ENCODE results near the gene WNT3.

WNT3 gene

GRCh38 chr17:46819906-46820351 is 1.4 kb upstream of the WNT3 start:
- no peak overlapping the region for H3K4me3 ChIP-seq (ENCODE audit: low read length)
- no peak for TF ChIP-seq CTCF (conservative IDR thresholded peaks at IDR 0.05; ENCODE audit: low read length)
- DNase-seq (ENCODE audit: low read depth) = no peak

- peak overlapping the region; percentile 24 for H3K4me3 ChIP-seq (ENCODE audit: low read length)
- TF ChIP-seq CTCF (conservative IDR thresholded peaks at IDR 0.05; ENCODE audit: low read length) = no peak
- DNase-seq (ENCODE audit: low read depth) = no peak
Observed at GRCh38 chr17:46818929-46819859, 702 bp upstream of the WNT3 start.

- H3K4me3 ChIP-seq (ENCODE audit: low read length) = no peak overlapping the region
- no peak for TF ChIP-seq CTCF (conservative IDR thresholded peaks at IDR 0.05; ENCODE audit: low read length)
- DNase-seq (ENCODE audit: low read depth) = no peak
Observed at GRCh38 chr17:46817901-46818209, 637 bp downstream of the WNT3 start.

GRCh38 chr17:46817151-46817900 is 1.2 kb downstream of the WNT3 start:
- no peak for TF ChIP-seq CTCF (conservative IDR thresholded peaks at IDR 0.05; ENCODE audit: low read length)
- DNase-seq (ENCODE audit: low read depth) = no peak
- H3K4me3 ChIP-seq (ENCODE audit: low read length) = no peak overlapping the region

- no peak for DNase-seq (ENCODE audit: low read depth)
- TF ChIP-seq CTCF (conservative IDR thresholded peaks at IDR 0.05; ENCODE audit: low read length) = no peak
- H3K4me3 ChIP-seq (ENCODE audit: low read length) = no peak overlapping the region
Observed at GRCh38 chr17:46815474-46816353, 2.8 kb downstream of the WNT3 start.

GRCh38 chr17:46814446-46814845 is 4.0 kb downstream of the WNT3 start:
- H3K4me3 ChIP-seq (ENCODE audit: low read length) = no peak overlapping the region
- no peak for DNase-seq (ENCODE audit: low read depth)
- no peak for TF ChIP-seq CTCF (conservative IDR thresholded peaks at IDR 0.05; ENCODE audit: low read length)

All from AG10803 (cell line).